ENCODE results near the gene FAM107B. TPM values are rescaled to one million over a fixed set of nuclear protein-coding genes. Genes with fewer than 3 reads are reported as not detected.

The FAM107B gene
- total RNA-seq, 1 experiment from 2014 or later, result 158 TPM

GRCh38 chr10:14751921-14752320 lies 22.8 kb downstream of the FAM107B start:
- Histone ChIP-seq H3K9ac (ENCODE audit: low read length) (peak overlapping the region; percentile 55), H3K27ac (ENCODE audit: low read length) (peak overlapping the region; percentile 89), H3K4me3 (ENCODE audit: low read length) (peak overlapping the region; percentile 21; the same call in 1 of the 2 replicates), H4K20me1 (ENCODE audit: insufficient read depth, low read depth, low read length) (no peaks in the 10 kb centered on the region), H3K9me2 (replicated peaks; ENCODE audit: insufficient read depth, low read length) (no peaks in the 10 kb centered on the region), H3K9me3 (ENCODE audit: low read length) (no peaks in the 10 kb centered on the region), H3K27me3 (ENCODE audit: low read length) (no peaks in the 10 kb centered on the region), H3K36me3 (ENCODE audit: insufficient read depth, low read length) (no peaks in the 10 kb centered on the region), H2AFZ (ENCODE audit: low read length) (peak overlapping the region; percentile 36; the same call in 1 of the 2 replicates), H3K79me2 (ENCODE audit: low read length) (no peaks in the 10 kb centered on the region), H3K4me2 (ENCODE audit: low read depth, low read length, poor library complexity, severe bottlenecking) (peak overlapping the region; percentile 59), H3K4me1 (ENCODE audit: low read length) (peaks cover 36% of the 10 kb centered on the region)
- no peak for DNase-seq

- peak; percentile 85 for DNase-seq
- Histone ChIP-seq H3K79me2 (ENCODE audit: low read length) (no peaks in the 10 kb centered on the region), H3K4me3 (ENCODE audit: low read length) (peak overlapping the region; percentile 21; the same call in 1 of the 2 replicates), H3K27me3 (ENCODE audit: low read length) (no peaks in the 10 kb centered on the region), H3K36me3 (ENCODE audit: insufficient read depth, low read length) (no peaks in the 10 kb centered on the region), H4K20me1 (ENCODE audit: insufficient read depth, low read depth, low read length) (no peaks in the 10 kb centered on the region), H3K4me2 (ENCODE audit: low read depth, low read length, poor library complexity, severe bottlenecking) (peak overlapping the region; percentile 59), H3K27ac (ENCODE audit: low read length) (peak overlapping the region; percentile 89), H3K9me2 (replicated peaks; ENCODE audit: insufficient read depth, low read length) (no peaks in the 10 kb centered on the region), H3K9ac (ENCODE audit: low read length) (peak overlapping the region; percentile 55), H3K4me1 (ENCODE audit: low read length) (peaks cover 36% of the 10 kb centered on the region), H2AFZ (ENCODE audit: low read length) (peak overlapping the region; percentile 36), H3K9me3 (ENCODE audit: low read length) (no peaks in the 10 kb centered on the region)
Measured at GRCh38 chr10:14751014-14751896, 23.4 kb downstream of the FAM107B start.

- Histone ChIP-seq H3K9ac (ENCODE audit: low read length) (peak overlapping the region; percentile 36), H3K36me3 (ENCODE audit: insufficient read depth, low read length) (no peaks in the 10 kb centered on the region), H2AFZ (ENCODE audit: low read length) (no peak overlapping the region), H3K4me2 (ENCODE audit: low read depth, low read length, poor library complexity, severe bottlenecking) (no peak overlapping the region), H3K9me2 (replicated peaks; ENCODE audit: insufficient read depth, low read length) (no peaks in the 10 kb centered on the region), H3K4me1 (ENCODE audit: low read length) (peaks cover 36% of the 10 kb centered on the region), H4K20me1 (ENCODE audit: insufficient read depth, low read depth, low read length) (no peaks in the 10 kb centered on the region), H3K27ac (ENCODE audit: low read length) (no peak overlapping the region), H3K4me3 (ENCODE audit: low read length) (no peak overlapping the region), H3K79me2 (ENCODE audit: low read length) (no peaks in the 10 kb centered on the region), H3K9me3 (ENCODE audit: low read length) (no peaks in the 10 kb centered on the region), H3K27me3 (ENCODE audit: low read length) (no peaks in the 10 kb centered on the region)
- DNase-seq, result peak; percentile 58
Measured at GRCh38 chr10:14749070-14749809, 25.5 kb downstream of the FAM107B start.

- H3K27ac ChIP-seq (ENCODE audit: low read length), result no peak overlapping the region
- no peaks in the 10 kb centered on the region for H4K20me1 ChIP-seq (ENCODE audit: insufficient read depth, low read depth, low read length)
- H2AFZ ChIP-seq (ENCODE audit: low read length), result no peak overlapping the region
- DNase-seq, result no peak
- peak overlapping the region; percentile 36; the same call in 1 of the 2 replicates for H3K9ac ChIP-seq (ENCODE audit: low read length)
- H3K4me2 ChIP-seq (ENCODE audit: low read depth, low read length, poor library complexity, severe bottlenecking), result no peak overlapping the region
- no peaks in the 10 kb centered on the region for H3K36me3 ChIP-seq (ENCODE audit: insufficient read depth, low read length)
- H3K4me1 ChIP-seq (ENCODE audit: low read length), result peaks cover 36% of the 10 kb centered on the region
- H3K27me3 ChIP-seq (ENCODE audit: low read length), result no peaks in the 10 kb centered on the region
- H3K9me2 ChIP-seq (replicated peaks; ENCODE audit: insufficient read depth, low read length), result no peaks in the 10 kb centered on the region
- no peaks in the 10 kb centered on the region for H3K79me2 ChIP-seq (ENCODE audit: low read length)
- H3K4me3 ChIP-seq (ENCODE audit: low read length), result no peak overlapping the region
- H3K9me3 ChIP-seq (ENCODE audit: low read length), result no peaks in the 10 kb centered on the region
Measured at GRCh38 chr10:14748441-14748840, 26.3 kb downstream of the FAM107B start.

GRCh38 chr10:14742815-14743214 lies 31.9 kb downstream of the FAM107B start:
- H3K36me3 ChIP-seq (ENCODE audit: insufficient read depth, low read length), result no peaks in the 10 kb centered on the region
- H3K9ac ChIP-seq (ENCODE audit: low read length), result peak overlapping the region; percentile 38
- peak overlapping the region; percentile 74; the same call in 1 of the 2 replicates for H2AFZ ChIP-seq (ENCODE audit: low read length)
- H3K4me1 ChIP-seq (ENCODE audit: low read length), result peaks cover 33% of the 10 kb centered on the region
- peak; percentile 60 for DNase-seq
- no peaks in the 10 kb centered on the region for H3K9me2 ChIP-seq (replicated peaks; ENCODE audit: insufficient read depth, low read length)
- H4K20me1 ChIP-seq (ENCODE audit: insufficient read depth, low read depth, low read length), result no peaks in the 10 kb centered on the region
- H3K4me2 ChIP-seq (ENCODE audit: low read depth, low read length, poor library complexity, severe bottlenecking), result peak overlapping the region; percentile 46
- H3K79me2 ChIP-seq (ENCODE audit: low read length), result no peaks in the 10 kb centered on the region
- H3K4me3 ChIP-seq (ENCODE audit: low read length), result peak overlapping the region; percentile 15; the same call in 1 of the 2 replicates
- H3K27me3 ChIP-seq (ENCODE audit: low read length), result no peaks in the 10 kb centered on the region
- no peaks in the 10 kb centered on the region for H3K9me3 ChIP-seq (ENCODE audit: low read length)
- peak overlapping the region; percentile 82 for H3K27ac ChIP-seq (ENCODE audit: low read length)

GRCh38 chr10:14742382-14742781 lies 32.3 kb downstream of the FAM107B start:
- no peaks in the 10 kb centered on the region for H3K9me2 ChIP-seq (replicated peaks; ENCODE audit: insufficient read depth, low read length)
- no peaks in the 10 kb centered on the region for H3K79me2 ChIP-seq (ENCODE audit: low read length)
- peak overlapping the region; percentile 82 for H3K27ac ChIP-seq (ENCODE audit: low read length)
- peak overlapping the region; percentile 74; the same call in 1 of the 2 replicates for H2AFZ ChIP-seq (ENCODE audit: low read length)
- no peaks in the 10 kb centered on the region for H4K20me1 ChIP-seq (ENCODE audit: insufficient read depth, low read depth, low read length)
- H3K36me3 ChIP-seq (ENCODE audit: insufficient read depth, low read length), result no peaks in the 10 kb centered on the region
- H3K9ac ChIP-seq (ENCODE audit: low read length), result peak overlapping the region; percentile 38
- H3K4me2 ChIP-seq (ENCODE audit: low read depth, low read length, poor library complexity, severe bottlenecking), result peak overlapping the region; percentile 46
- no peaks in the 10 kb centered on the region for H3K27me3 ChIP-seq (ENCODE audit: low read length)
- peaks cover 33% of the 10 kb centered on the region for H3K4me1 ChIP-seq (ENCODE audit: low read length)
- no peak for DNase-seq
- peak overlapping the region; percentile 15; the same call in 1 of the 2 replicates for H3K4me3 ChIP-seq (ENCODE audit: low read length)
- H3K9me3 ChIP-seq (ENCODE audit: low read length), result no peaks in the 10 kb centered on the region

GRCh38 chr10:14740684-14741247 lies 33.9 kb downstream of the FAM107B start:
- no peaks in the 10 kb centered on the region for H3K9me2 ChIP-seq (replicated peaks; ENCODE audit: insufficient read depth, low read length)
- H3K36me3 ChIP-seq (ENCODE audit: insufficient read depth, low read length), result no peaks in the 10 kb centered on the region
- H3K79me2 ChIP-seq (ENCODE audit: low read length), result no peaks in the 10 kb centered on the region
- no peaks in the 10 kb centered on the region for H3K9me3 ChIP-seq (ENCODE audit: low read length)
- no peaks in the 10 kb centered on the region for H4K20me1 ChIP-seq (ENCODE audit: insufficient read depth, low read depth, low read length)
- H3K9ac ChIP-seq (ENCODE audit: low read length), result peak overlapping the region; percentile 44
- peaks cover 33% of the 10 kb centered on the region for H3K4me1 ChIP-seq (ENCODE audit: low read length)
- no peak overlapping the region for H3K4me3 ChIP-seq (ENCODE audit: low read length)
- DNase-seq, result peak; percentile 52
- peak overlapping the region; percentile 73 for H3K27ac ChIP-seq (ENCODE audit: low read length)
- no peaks in the 10 kb centered on the region for H3K27me3 ChIP-seq (ENCODE audit: low read length)
- peak overlapping the region; percentile 37 for H3K4me2 ChIP-seq (ENCODE audit: low read depth, low read length, poor library complexity, severe bottlenecking)
- peak overlapping the region; percentile 16; the same call in 1 of the 2 replicates for H2AFZ ChIP-seq (ENCODE audit: low read length)

Data from Karpas-422 (cell line).